GM21515 (cell line): ENCODE data around the gene AGAP1.

Experiments
- ATAC-seq: cut with Tn5 transposase; IDR thresholded peaks from one replicate; pipeline ENCODE4 v1.9.1; 2021; ENCODE audit not compliant: unreplicated experiment

Gene AGAP1

GRCh38 chr2:235677937-235678336, 184.1 kb downstream of the AGAP1 start:
- no peak for ATAC-seq

- no peak for ATAC-seq
Observed at GRCh38 chr2:235678712-235679111, 184.9 kb downstream of the AGAP1 start.

- ATAC-seq = no peak
Observed at GRCh38 chr2:235679471-235679870, 185.6 kb downstream of the AGAP1 start.

- no peak for ATAC-seq
Observed at GRCh38 chr2:235685024-235685721, 191.3 kb downstream of the AGAP1 start.

- ATAC-seq = no peak
Observed at GRCh38 chr2:235688511-235689426, 194.9 kb downstream of the AGAP1 start.

GRCh38 chr2:235689427-235689853, 195.6 kb downstream of the AGAP1 start:
- ATAC-seq = no peak

- no peak for ATAC-seq
Observed at GRCh38 chr2:235690082-235690808, 196.4 kb downstream of the AGAP1 start.

- no peak for ATAC-seq
Observed at GRCh38 chr2:235690809-235691450, 197.1 kb downstream of the AGAP1 start.

GRCh38 chr2:235692076-235692475, 198.2 kb downstream of the AGAP1 start:
- ATAC-seq = no peak

GRCh38 chr2:235692671-235693171, 198.9 kb downstream of the AGAP1 start:
- no peak for ATAC-seq

GRCh38 chr2:235693279-235693678, 199.4 kb downstream of the AGAP1 start:
- ATAC-seq = no peak

- ATAC-seq = no peak
Observed at GRCh38 chr2:235694721-235695601, 201.1 kb downstream of the AGAP1 start.

- no peak for ATAC-seq
Observed at GRCh38 chr2:235695602-235695895, 201.7 kb downstream of the AGAP1 start.

GRCh38 chr2:235697041-235697440, 203.2 kb downstream of the AGAP1 start:
- no peak for ATAC-seq

- ATAC-seq = no peak
Observed at GRCh38 chr2:235698028-235698427, 204.2 kb downstream of the AGAP1 start.

GRCh38 chr2:235698491-235698890, 204.6 kb downstream of the AGAP1 start:
- ATAC-seq = no peak

- ATAC-seq = no peak
Observed at GRCh38 chr2:235699576-235699975, 205.7 kb downstream of the AGAP1 start.

GRCh38 chr2:235701206-235701981, 207.6 kb downstream of the AGAP1 start:
- no peak for ATAC-seq

GRCh38 chr2:235702186-235702585, 208.3 kb downstream of the AGAP1 start:
- no peak for ATAC-seq
